Transverse colon (tissue), 4 donors: Measurements from ENCODE around the gene CCS. TPM values are rescaled to one million over a fixed set of nuclear protein-coding genes. Genes with fewer than 3 reads are reported as not detected.

ENCODE experiments used
- DNase-seq: peaks from one replicate; pipeline ENCODE4 v3.0.0-alpha.2; 2019
- H3K27ac ChIP-seq, 4 donors: fragments of 200-600 bp; sonication (generic); 2 replicates each; pipeline ENCODE4 v1.5.1; 2016 to 2018; ENCODE audit warnings: inconsistent platforms in 4 of 4
- H3K27me3 ChIP-seq: fragments of 200-600 bp; sonication (generic); 2 replicates; pipeline ENCODE4 v1.5.1; 2017; ENCODE audit warnings: inconsistent platforms
- H3K36me3 ChIP-seq, 4 donors: fragments of 200-600 bp; sonication (generic); 2 replicates each; pipeline ENCODE4 v1.5.1; 2017 to 2019; ENCODE audit warnings: inconsistent platforms in 4 of 4
- H3K4me1 ChIP-seq, 4 donors: fragments of 200-600 bp; sonication (generic); 2 replicates each; pipeline ENCODE4 v1.5.1; 2017 to 2020; ENCODE audit warnings: inconsistent platforms in 4 of 4
- H3K4me3 ChIP-seq, 4 donors: fragments of 200-600 bp; sonication (generic); 1 replicate in 1 of 4; 2 replicates in 3 of 4; pipeline versions ENCODE4 v1.5.1 to v1.6.1; 2017 to 2019; ENCODE audit warnings: inconsistent platforms in 4 of 4
- H3K9me3 ChIP-seq, 2 donors: fragments of 200-600 bp; sonication (generic); 2 replicates each; pipeline ENCODE4 v1.5.1; 2017 to 2019; ENCODE audit warnings: inconsistent platforms in 2 of 2
- CTCF ChIP-seq, 5 experiments: fragments of 200-600 bp in 3 of 5; fragments of 450-650 bp in 2 of 5; sonication (generic) in 3 of 5; IDR thresholded peaks; 1 replicate in 2 of 5; 2 replicates in 3 of 5; pipeline ENCODE4 v1.5.1; 2016 to 2017; ENCODE audit warnings: antibody characterized with exemption in 5 of 5, inconsistent platforms in 3 of 5, mild to moderate bottlenecking in 2 of 5, moderate library complexity in 1 of 5
- EP300 ChIP-seq: sonication (generic); formaldehyde crosslinking; IDR thresholded peaks from one replicate; pipeline ENCODE4 v1.6.1; 2017; ENCODE audit warnings: antibody characterized with exemption, low read depth
- POLR2A ChIP-seq: fragments of 450-650 bp; IDR thresholded peaks from one replicate; pipeline ENCODE4 v1.6.1; 2016; ENCODE audit warnings: antibody characterized with exemption, mild to moderate bottlenecking, moderate library complexity
- POLR2AphosphoS5 ChIP-seq, 3 donors: sonication (generic); formaldehyde crosslinking; IDR thresholded peaks; one replicate each; pipeline ENCODE4 v1.6.1; 2016; ENCODE audit warnings: antibody characterized with exemption in 3 of 3
- WGBS, 2 donors: methylation state at CpG; one replicate each; pipeline ENCODE4 v1.1.5; 2018; ENCODE audit warnings: low coverage in 1 of 2; 5-methylcytosine and 5-hydroxymethylcytosine counted together
- in situ Hi-C, 4 donors: fragments of 200-750 bp; cut with MboI; loops; one replicate each; pipeline versions ENCODE4 v1.15.0 to v1.15.1; 2017; ENCODE audit warnings: low sequenced_read_pairs in 3 of 4, low pct_ligation_motif_present in 1 of 4, low pct_unique_long_range_greater_than_20kb in 1 of 4
- intact Hi-C: fragments of 100-400 bp; cut with DNase I; formaldehyde crosslinking; loops from one replicate; pipeline ENCODE4 v1.15.1; 2023; ENCODE audit warnings: low total_unique reads
- total RNA-seq, 4 donors: library from RNA; depleted of rRNA; stranded (reverse); fragments of >200 nt; gene quantifications; one replicate each; pipeline ENCODE4 v1.1.0, GENCODE V29; 2016

CCS gene
- total RNA-seq, 4 donors from 2014 or later: 37.4 to 82.0 (median 49.5) TPM

GRCh38 chr11:66626382-66626781 lies 33.4 kb downstream of the CCS start:
- 94 to 97% methylated on average over 18 to 25 of the region's 25 CpGs for WGBS, 2 donors
- intact Hi-C loops: no loop called here
- H3K27ac ChIP-seq: no peak overlapping the region

GRCh38 chr11:66626926-66627325 lies 33.9 kb downstream of the CCS start:
- no peak for DNase-seq
- in situ Hi-C loops: no loop called here
- Histone ChIP-seq H3K4me1 (peaks cover 11 to 33% (median 18%) of the 10 kb centered on the region in 4 donors), H3K9me3 (no peaks in the 10 kb centered on the region), H3K27me3 (no peaks in the 10 kb centered on the region), H3K36me3 (peaks cover 0 to 50% (median 23%) of the 10 kb centered on the region in 4 donors), H3K4me3 (no peak overlapping the region), H3K27ac (no peak overlapping the region)
- TF ChIP-seq POLR2AphosphoS5 (IDR thresholded peaks at IDR 0.05) (no peak), POLR2A (no peak), CTCF (IDR thresholded peaks at IDR 0.05) (no peak), EP300 (no peak)
- intact Hi-C loops: no loop called here
- 77 to 87% methylated on average over 7 of the region's 7 CpGs for WGBS, 2 donors

More at GRCh38 chr11:66626382-66626781, 33.4 kb downstream of the CCS start:
- in situ Hi-C loops: no loop called here
- Histone ChIP-seq H3K27me3 (no peaks in the 10 kb centered on the region), H3K4me1 (peaks cover 17 to 38% (median 22%) of the 10 kb centered on the region in 4 donors), H3K9me3 (no peaks in the 10 kb centered on the region), H3K4me3 (no peak overlapping the region), H3K36me3 (peaks cover 0 to 50% (median 23%) of the 10 kb centered on the region in 4 donors)
- TF ChIP-seq POLR2A: no peak
- no peak for TF ChIP-seq POLR2AphosphoS5 (IDR thresholded peaks at IDR 0.05)
- TF ChIP-seq EP300: no peak
- no peak for TF ChIP-seq CTCF (IDR thresholded peaks at IDR 0.05)
- DNase-seq: no peak

GRCh38 chr11:66628061-66628603 lies 35.1 kb downstream of the CCS start:
- Histone ChIP-seq H3K27me3 (no peaks in the 10 kb centered on the region), H3K27ac (no peak overlapping the region), H3K4me3 (no peak overlapping the region), H3K9me3 (no peaks in the 10 kb centered on the region), H3K36me3 (peaks cover 0 to 47% (median 23%) of the 10 kb centered on the region in 4 donors), H3K4me1 (peaks cover 7 to 29% (median 10%) of the 10 kb centered on the region in 4 donors)
- WGBS, 2 donors: 85 to 88% methylated on average over 6 to 7 of the region's 7 CpGs
- no peak for DNase-seq
- TF ChIP-seq EP300 (no peak), POLR2A (no peak), CTCF (IDR thresholded peaks at IDR 0.05) (no peak), POLR2AphosphoS5 (IDR thresholded peaks at IDR 0.05) (no peak)
- in situ Hi-C loops (no loop called here), intact Hi-C loops (loop anchor here (2.0 kb wide), 1 partner anchor 25 kb away; no protein-coding TSS in a partner anchor)

- WGBS, 2 donors: 94% methylated on average over 2 of the region's 2 CpGs; no CpG with 5 or more reads in 1 of the 2 donors
- intact Hi-C loops (loop anchor here (2.0 kb wide), 1 partner anchor 23 kb away; no protein-coding TSS in a partner anchor), in situ Hi-C loops (no loop called here)
- Histone ChIP-seq H3K4me3 (no peak overlapping the region), H3K36me3 (peaks cover 0 to 41% (median 21%) of the 10 kb centered on the region in 4 donors), H3K27me3 (no peaks in the 10 kb centered on the region), H3K27ac (no peak overlapping the region), H3K9me3 (no peaks in the 10 kb centered on the region), H3K4me1 (peaks cover 4 to 16% (median 6%) of the 10 kb centered on the region in 4 donors)
- TF ChIP-seq POLR2AphosphoS5 (IDR thresholded peaks at IDR 0.05) (no peak), POLR2A (no peak), EP300 (no peak), CTCF (IDR thresholded peaks at IDR 0.05) (no peak)
- no peak for DNase-seq
Measured at GRCh38 chr11:66629356-66629755, 36.4 kb downstream of the CCS start.
